ENCODE measurements around the gene CASP10. TPM values are rescaled to one million over a fixed set of nuclear protein-coding genes. Genes with fewer than 3 reads are reported as not detected.

The CASP10 gene
- total RNA-seq, 4 donors from 2014 or later: 13.5 to 47.0 (median 15.3) TPM

GRCh38 chr2:201261471-201261870 is 78.5 kb downstream of the CASP10 start:
- ATAC-seq (ENCODE audit: low FRiP score) (no peak), DNase-seq (ENCODE audit: low spot score) (no peak)
- no peak for TF ChIP-seq CTCF (IDR thresholded peaks at IDR 0.05)

- no peak for ATAC-seq (ENCODE audit: low FRiP score)
- no peak for TF ChIP-seq CTCF (IDR thresholded peaks at IDR 0.05)
Observed at GRCh38 chr2:201261906-201262305, 79.0 kb downstream of the CASP10 start.

GRCh38 chr2:201262718-201263117 is 79.8 kb downstream of the CASP10 start:
- no peak for TF ChIP-seq CTCF (IDR thresholded peaks at IDR 0.05)
- DNase-seq (ENCODE audit: low spot score): no peak
- no peak for ATAC-seq (ENCODE audit: low FRiP score)

More at GRCh38 chr2:201261906-201262305, 79.0 kb downstream of the CASP10 start:
- DNase-seq (ENCODE audit: low spot score): no peak

GRCh38 chr2:201263779-201264178 is 80.8 kb downstream of the CASP10 start:
- ATAC-seq (ENCODE audit: low FRiP score) (no peak), DNase-seq (ENCODE audit: low spot score) (no peak)
- TF ChIP-seq CTCF (IDR thresholded peaks at IDR 0.05): no peak

- DNase-seq (ENCODE audit: low spot score) (no peak), ATAC-seq (ENCODE audit: low FRiP score) (no peak)
- no peak for TF ChIP-seq CTCF (IDR thresholded peaks at IDR 0.05)
Observed at GRCh38 chr2:201264472-201265173, 81.7 kb downstream of the CASP10 start.

- no peak for ATAC-seq (ENCODE audit: low FRiP score)
- no peak for TF ChIP-seq CTCF (IDR thresholded peaks at IDR 0.05)
- DNase-seq (ENCODE audit: low spot score): no peak
Observed at GRCh38 chr2:201266629-201267028, 83.7 kb downstream of the CASP10 start.
